Coronary artery (tissue), 2 donors: ENCODE data around the gene GGT7.
A peak's percentile ranks its signal among the peaks of the same experiment; 100 is the strongest.

ENCODE experiments used
- DNase-seq: peaks from one replicate; pipeline ENCODE4 v3.0.0-alpha.2; 2017; ENCODE audit warnings: low spot score
- H3K27ac ChIP-seq, 2 donors: fragments of 200-600 bp; sonication (generic); one replicate each; pipeline ENCODE4 v1.5.1; 2016 to 2019
- H3K4me3 ChIP-seq: fragments of 200-600 bp; sonication (generic); 2 replicates; pipeline ENCODE4 v1.5.1; 2016; ENCODE audit warnings: mild to moderate bottlenecking, moderate library complexity
- TF ChIP-seq, protein P1 (sequence below): fragments of 200-600 bp; sonication (generic); IDR thresholded peaks from one replicate; pipeline ENCODE4 v1.5.1; 2019; ENCODE audit warnings: antibody characterized with exemption

The GGT7 gene

DNA sequence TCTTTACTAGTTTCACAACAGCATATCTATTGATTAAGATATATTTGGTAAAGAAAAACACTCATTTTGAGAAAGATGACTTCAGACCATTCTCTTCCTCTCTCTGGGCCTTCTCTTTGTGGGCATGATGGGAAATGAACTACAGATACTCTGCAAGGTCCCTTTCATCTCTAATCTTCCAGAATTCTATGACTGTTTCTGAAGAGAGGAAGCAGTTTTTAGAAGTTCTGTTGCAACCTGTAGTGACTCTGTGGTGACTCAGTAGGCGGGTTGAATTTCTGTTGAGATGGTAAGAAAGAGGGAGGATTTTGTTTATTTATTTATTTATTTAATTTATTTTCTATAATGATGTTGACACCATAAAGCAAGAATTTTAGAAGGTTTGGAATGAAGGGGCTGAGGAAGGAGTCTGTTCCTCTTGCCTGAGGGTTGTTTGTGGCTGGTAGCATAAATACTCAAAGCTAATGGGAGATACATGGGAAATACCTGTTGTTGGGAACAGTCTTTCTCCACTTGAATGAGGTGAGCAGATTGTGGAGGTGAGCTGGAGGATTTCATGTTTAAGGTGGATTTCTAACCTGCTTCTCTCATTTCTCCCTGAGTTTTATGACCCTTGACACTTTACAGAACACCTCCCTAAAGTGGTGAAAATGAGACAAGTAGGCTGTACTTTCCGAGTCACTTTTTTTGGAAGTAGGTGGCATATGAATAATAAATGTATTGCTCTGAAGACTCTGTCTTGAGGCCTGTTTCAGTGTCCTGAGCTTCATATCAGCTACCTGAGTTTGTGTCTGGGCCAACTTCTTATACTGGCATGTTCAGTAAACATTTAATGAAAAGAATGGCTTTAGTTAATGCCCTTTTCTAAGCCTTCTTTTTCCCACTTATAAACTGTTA, 18.8 kb upstream of the GGT7 start:
- peak overlapping the region in 1 of 2 donors; percentile 44 for H3K27ac ChIP-seq

DNA sequence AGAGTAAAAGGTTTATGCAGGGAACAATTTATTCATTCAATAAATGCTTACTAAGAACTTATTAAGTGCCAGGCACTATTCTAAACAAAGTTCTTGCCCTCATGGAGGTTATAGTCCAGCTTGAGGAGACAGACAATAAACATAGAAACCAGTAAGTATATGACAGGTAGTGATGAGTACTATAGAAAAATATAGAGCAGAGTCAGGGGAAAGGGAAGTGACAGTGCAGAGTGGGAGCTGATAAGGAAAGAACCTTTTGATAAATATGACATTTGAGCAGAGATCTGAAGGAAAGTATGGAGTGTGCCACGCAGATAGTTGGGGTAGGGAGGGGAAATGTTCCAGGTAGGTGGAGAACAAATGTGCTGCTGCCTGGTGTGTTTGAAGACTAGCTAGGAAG, 15.8 kb upstream of the GGT7 start:
- DNase-seq = no peak
- no peak overlapping the region for H3K27ac ChIP-seq

More for the DNA sequence above, 18.8 kb upstream of the GGT7 start:
- DNase-seq = no peak
- H3K4me3 ChIP-seq = no peak overlapping the region
- TF ChIP-seq, protein P1, sequence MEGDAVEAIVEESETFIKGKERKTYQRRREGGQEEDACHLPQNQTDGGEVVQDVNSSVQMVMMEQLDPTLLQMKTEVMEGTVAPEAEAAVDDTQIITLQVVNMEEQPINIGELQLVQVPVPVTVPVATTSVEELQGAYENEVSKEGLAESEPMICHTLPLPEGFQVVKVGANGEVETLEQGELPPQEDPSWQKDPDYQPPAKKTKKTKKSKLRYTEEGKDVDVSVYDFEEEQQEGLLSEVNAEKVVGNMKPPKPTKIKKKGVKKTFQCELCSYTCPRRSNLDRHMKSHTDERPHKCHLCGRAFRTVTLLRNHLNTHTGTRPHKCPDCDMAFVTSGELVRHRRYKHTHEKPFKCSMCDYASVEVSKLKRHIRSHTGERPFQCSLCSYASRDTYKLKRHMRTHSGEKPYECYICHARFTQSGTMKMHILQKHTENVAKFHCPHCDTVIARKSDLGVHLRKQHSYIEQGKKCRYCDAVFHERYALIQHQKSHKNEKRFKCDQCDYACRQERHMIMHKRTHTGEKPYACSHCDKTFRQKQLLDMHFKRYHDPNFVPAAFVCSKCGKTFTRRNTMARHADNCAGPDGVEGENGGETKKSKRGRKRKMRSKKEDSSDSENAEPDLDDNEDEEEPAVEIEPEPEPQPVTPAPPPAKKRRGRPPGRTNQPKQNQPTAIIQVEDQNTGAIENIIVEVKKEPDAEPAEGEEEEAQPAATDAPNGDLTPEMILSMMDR = no peak

DNA sequence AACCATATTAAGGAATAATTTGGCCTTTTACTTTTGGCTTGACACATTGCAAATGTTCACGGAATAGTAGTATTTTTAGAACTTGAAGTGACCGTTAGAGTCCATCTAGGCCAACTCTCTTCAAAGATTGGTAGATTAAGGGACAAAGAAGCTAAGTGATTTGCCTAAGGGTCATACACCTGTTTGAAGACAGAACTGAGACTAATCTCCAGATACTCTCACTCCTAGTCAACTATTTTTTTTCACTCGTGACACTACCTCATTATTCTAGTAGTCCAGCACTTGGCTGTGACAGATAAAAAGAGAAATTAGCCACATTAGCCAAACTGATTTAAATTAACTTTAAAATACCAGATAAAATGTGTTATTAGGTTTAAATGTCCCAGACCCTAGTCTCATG, 14.4 kb upstream of the GGT7 start:
- H3K27ac ChIP-seq = peak overlapping the region in 1 of 2 donors; percentile 2

More for the DNA sequence above, 15.8 kb upstream of the GGT7 start:
- H3K4me3 ChIP-seq = no peak overlapping the region
- TF ChIP-seq, protein P1 = no peak

DNA sequence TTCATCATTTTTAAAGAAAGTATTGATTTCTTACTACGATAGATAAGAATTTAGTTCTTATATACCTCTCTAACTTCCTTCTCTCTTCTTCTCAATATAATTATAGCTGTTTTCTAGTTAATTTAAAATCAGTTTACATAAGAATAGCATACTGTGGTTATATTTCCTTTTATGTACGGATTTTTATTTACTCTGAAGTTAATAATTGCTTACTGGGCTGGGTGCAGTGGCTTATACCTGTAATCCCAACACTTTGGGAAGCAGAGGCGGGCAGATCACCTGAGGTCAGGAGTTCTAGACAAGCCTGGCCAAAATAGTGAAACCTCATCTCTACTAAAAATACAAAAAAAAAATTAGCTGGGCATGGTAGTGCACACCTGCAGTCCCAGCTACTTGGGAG, 13.5 kb upstream of the GGT7 start:
- TF ChIP-seq, protein P1 = no peak
- DNase-seq = no peak
- Histone ChIP-seq H3K4me3 (no peak overlapping the region), H3K27ac (no peak overlapping the region)

More for the DNA sequence above, 14.4 kb upstream of the GGT7 start:
- TF ChIP-seq, protein P1 = no peak
- H3K4me3 ChIP-seq = no peak overlapping the region
- DNase-seq = no peak

DNA sequence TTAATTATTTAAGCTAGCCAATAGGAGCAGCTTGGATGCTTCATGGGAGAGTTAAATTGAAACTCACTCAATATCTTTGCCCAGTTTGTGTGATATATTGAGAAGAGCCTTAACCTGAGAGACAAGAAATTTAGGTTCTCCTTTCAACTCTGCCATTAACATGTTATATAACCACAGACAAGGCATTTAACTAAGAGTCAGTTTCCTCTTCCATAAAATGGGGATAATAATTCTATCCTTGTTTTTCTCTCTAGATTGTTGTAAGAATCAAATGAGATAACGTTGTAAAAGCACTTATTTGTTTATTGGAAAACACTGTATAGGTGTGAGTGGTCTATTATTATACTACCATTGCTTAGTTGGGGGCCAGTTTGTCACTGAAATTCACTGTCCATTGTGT, 11.6 kb upstream of the GGT7 start:
- no peak overlapping the region for H3K4me3 ChIP-seq
- TF ChIP-seq, protein P1 = no peak
- no peak for DNase-seq
- no peak overlapping the region for H3K27ac ChIP-seq

DNA sequence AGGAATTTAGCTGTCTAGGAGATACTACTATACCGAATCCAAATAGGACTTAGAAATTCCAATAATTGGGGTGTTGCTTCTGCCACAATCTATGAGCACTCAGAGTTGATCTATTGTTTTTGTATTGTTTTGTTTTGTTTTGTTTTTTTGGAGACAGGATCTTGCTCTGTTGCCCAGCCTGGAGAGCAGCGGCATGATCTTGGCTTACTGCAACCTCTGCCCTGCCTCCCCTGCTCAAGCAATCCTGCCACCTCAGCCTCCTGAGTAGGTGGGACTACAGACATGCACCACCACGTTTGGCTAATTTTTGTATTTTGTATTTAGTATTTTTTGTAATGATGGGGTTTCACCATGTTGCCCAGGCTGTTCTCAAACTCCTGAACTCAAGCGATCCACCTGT, 11.2 kb upstream of the GGT7 start:
- TF ChIP-seq, protein P1 = no peak
- H3K27ac ChIP-seq = no peak overlapping the region
- H3K4me3 ChIP-seq = no peak overlapping the region
- DNase-seq = no peak

DNA sequence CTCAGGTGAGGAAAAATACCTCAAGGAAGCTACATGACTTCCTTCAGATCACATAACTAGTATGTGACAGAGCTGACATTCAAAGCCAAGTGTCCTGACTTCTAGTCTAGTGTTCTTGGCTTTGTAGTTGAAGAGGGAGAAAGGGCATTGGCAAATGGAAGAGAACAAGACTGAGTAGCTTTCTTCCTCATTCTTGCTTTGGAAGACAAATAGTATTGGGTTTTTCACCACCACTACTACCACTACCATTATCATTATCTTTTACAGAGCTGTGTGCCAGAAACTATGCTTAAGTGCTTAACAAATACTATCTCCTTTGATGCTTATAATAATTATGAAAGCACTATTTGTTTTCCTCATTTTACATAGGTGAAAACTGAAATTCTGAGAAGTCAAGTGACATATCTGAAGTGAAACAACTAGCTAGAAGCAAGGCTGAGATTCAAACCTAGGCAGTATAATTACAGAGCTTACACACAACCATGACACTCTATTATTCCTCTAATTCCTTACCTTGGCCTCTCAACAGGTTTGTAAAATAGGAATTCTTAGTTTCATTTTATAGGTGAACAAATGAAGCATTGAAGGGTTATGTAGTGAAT, 10.5 kb upstream of the GGT7 start:
- no peak for DNase-seq
- Histone ChIP-seq H3K4me3 (no peak overlapping the region), H3K27ac (no peak overlapping the region)
- TF ChIP-seq, protein P1 = no peak
